ENCODE results near the gene STAP2.

STAP2 gene

DNA sequence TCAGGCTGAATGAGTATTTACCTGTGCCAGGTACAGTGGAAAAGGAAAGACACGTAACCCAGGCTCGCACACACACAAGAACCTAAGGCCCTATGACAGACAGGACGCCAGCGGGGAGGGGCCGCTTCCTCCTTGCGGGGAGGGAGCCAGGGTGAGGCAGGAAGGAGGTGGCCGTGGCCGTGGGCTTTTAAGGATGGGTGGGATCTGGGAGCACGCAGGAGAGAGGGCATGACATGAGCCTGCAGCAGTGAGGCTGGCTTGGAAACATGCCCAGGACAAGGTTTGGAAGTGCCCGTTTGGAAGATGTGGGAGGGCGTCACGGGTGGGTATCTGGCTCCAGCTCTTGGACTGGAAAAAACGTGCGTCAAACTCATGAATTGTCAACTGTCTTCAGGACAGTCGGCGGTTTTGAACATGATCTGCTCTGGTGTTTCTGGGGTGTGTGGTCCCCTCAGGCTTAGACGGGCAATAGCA lies 41.7 kb upstream of the STAP2 start:
- Histone ChIP-seq H3K27ac (ENCODE audit: low read length, poor library complexity, severe bottlenecking) (no peak overlapping the region), H3K9me3 (ENCODE audit: control insufficient read depth, low read length) (no peaks in the 10 kb centered on the region), H3K4ac (ENCODE audit: low read depth in 1 of 2, low read length in 2 of 2) (no peak overlapping the region), H4K91ac (ENCODE audit: low read length) (no peak overlapping the region), H3K18ac (ENCODE audit: low read depth in 1 of 2, low read length in 2 of 2) (no peak overlapping the region), H3K23ac (ENCODE audit: low read length in 2 of 2) (no peak overlapping the region), H3K36me3 (ENCODE audit: control insufficient read depth in 1 of 2, insufficient read depth in 2 of 2, low read depth in 1 of 2, low read length in 2 of 2) (peaks cover 20 to 43% of the 10 kb centered on the region in 2 experiments), H3K9ac (ENCODE audit: low read length) (no peak overlapping the region), H2BK15ac (ENCODE audit: low read depth, poor library complexity, severe bottlenecking) (no peak overlapping the region), H2AFZ (ENCODE audit: low read depth, low read length) (no peak overlapping the region), H3K4me1 (ENCODE audit: control insufficient read depth, insufficient read depth, low read depth, low read length) (peaks cover 58% of the 10 kb centered on the region), H4K8ac (ENCODE audit: low read length) (no peak overlapping the region), H2BK5ac (ENCODE audit: low read depth, low read length, poor library complexity, severe bottlenecking) (no peak overlapping the region), H3K4me3 (ENCODE audit: insufficient read depth in 1 of 2, low read depth in 1 of 2, low read length in 2 of 2) (no peak overlapping the region), H2BK12ac (ENCODE audit: low read length in 2 of 2) (no peak overlapping the region), H2BK120ac (ENCODE audit: low read depth, low read length) (no peak overlapping the region), H3K79me1 (replicated peaks; ENCODE audit: low read length, poor library complexity, severe bottlenecking) (peaks cover 10% of the 10 kb centered on the region), H3K14ac (ENCODE audit: low read length in 2 of 2) (no peak overlapping the region), H3K27me3 (ENCODE audit: control insufficient read depth in 1 of 2, insufficient read depth in 1 of 2, low read length in 2 of 2) (no peaks in the 10 kb centered on the region), H2AK5ac (ENCODE audit: low read length, severe bottlenecking) (no peak overlapping the region), H3K4me2 (ENCODE audit: low read length, poor library complexity, severe bottlenecking) (no peak overlapping the region)
- no peak for DNase-seq
- WGBS: 89% methylated on average over 17 of the region's 17 CpGs

DNA sequence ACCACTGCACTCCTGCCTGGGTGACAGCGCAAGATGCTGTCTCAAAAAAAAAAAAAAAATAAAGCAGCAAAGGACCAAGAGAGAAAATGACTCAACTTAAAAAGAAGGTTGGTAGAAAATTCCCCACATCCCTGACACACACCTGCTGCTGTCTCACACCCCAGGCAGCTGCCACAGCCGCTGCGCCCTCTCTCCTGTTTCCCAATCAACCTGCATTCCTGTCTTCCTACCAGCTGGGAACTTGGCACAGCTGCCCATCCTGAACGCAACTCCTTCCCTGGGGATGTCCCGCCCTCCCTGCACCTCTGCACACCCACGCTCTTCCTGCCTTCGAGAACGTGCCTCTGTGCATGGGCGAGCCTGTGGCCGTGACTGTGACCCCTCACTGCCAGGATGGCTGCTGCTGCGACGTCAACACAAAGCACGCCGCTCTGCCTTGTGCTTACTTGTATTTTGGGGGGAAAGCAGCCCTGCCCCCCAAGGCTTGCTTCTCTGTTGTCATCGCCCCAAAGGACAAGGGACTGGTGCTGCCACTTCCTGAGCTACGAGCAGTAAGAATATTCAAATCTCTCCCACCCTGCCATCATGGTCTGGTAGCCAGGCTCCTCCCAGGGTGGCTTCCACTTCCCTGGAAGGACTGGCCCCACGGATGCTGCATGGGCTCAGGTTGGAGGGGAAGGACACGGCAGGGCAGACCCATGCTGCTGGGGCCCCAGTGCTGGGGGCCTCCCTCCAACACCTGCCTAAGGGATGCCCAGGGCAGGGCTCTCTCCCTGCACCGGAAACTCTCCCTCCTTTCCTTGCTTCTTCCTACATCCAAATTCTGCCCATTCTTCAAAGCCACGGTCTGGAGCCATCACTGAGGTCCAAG lies 41.0 kb upstream of the STAP2 start:
- H2BK15ac ChIP-seq (ENCODE audit: low read depth, poor library complexity, severe bottlenecking): no peak overlapping the region
- H4K8ac ChIP-seq (ENCODE audit: low read length): no peak overlapping the region
- no peak overlapping the region for H3K4me3 ChIP-seq (ENCODE audit: insufficient read depth in 1 of 2, low read depth in 1 of 2, low read length in 2 of 2)
- no peak overlapping the region for H2AFZ ChIP-seq (ENCODE audit: low read depth, low read length)
- 93% methylated on average over 19 of the region's 20 CpGs for WGBS
- no peak overlapping the region for H2BK12ac ChIP-seq (ENCODE audit: low read length in 2 of 2)
- H2BK120ac ChIP-seq (ENCODE audit: low read depth, low read length): no peak overlapping the region
- H3K14ac ChIP-seq (ENCODE audit: low read length in 2 of 2): no peak overlapping the region
- no peaks in the 10 kb centered on the region for H3K27me3 ChIP-seq (ENCODE audit: control insufficient read depth in 1 of 2, insufficient read depth in 1 of 2, low read length in 2 of 2)
- no peak overlapping the region for H3K9ac ChIP-seq (ENCODE audit: low read length)
- peak overlapping the region; percentile 6 for H3K27ac ChIP-seq (ENCODE audit: low read length, poor library complexity, severe bottlenecking)
- H3K18ac ChIP-seq (ENCODE audit: low read depth in 1 of 2, low read length in 2 of 2): no peak overlapping the region
- H4K91ac ChIP-seq (ENCODE audit: low read length): no peak overlapping the region
- H3K4me2 ChIP-seq (ENCODE audit: low read length, poor library complexity, severe bottlenecking): no peak overlapping the region
- no peak for DNase-seq
- H3K4me1 ChIP-seq (ENCODE audit: control insufficient read depth, insufficient read depth, low read depth, low read length): peaks cover 58% of the 10 kb centered on the region
- no peaks in the 10 kb centered on the region for H3K9me3 ChIP-seq (ENCODE audit: control insufficient read depth, low read length)
- no peak overlapping the region for H2AK5ac ChIP-seq (ENCODE audit: low read length, severe bottlenecking)
- no peak overlapping the region for H3K4ac ChIP-seq (ENCODE audit: low read depth in 1 of 2, low read length in 2 of 2)
- no peak overlapping the region for H2BK5ac ChIP-seq (ENCODE audit: low read depth, low read length, poor library complexity, severe bottlenecking)
- H3K79me1 ChIP-seq (replicated peaks; ENCODE audit: low read length, poor library complexity, severe bottlenecking): peaks cover 13% of the 10 kb centered on the region
- H3K36me3 ChIP-seq (ENCODE audit: control insufficient read depth in 1 of 2, insufficient read depth in 2 of 2, low read depth in 1 of 2, low read length in 2 of 2): peaks cover 16 to 38% of the 10 kb centered on the region in 2 experiments
- no peak overlapping the region for H3K23ac ChIP-seq (ENCODE audit: low read length in 2 of 2)

DNA sequence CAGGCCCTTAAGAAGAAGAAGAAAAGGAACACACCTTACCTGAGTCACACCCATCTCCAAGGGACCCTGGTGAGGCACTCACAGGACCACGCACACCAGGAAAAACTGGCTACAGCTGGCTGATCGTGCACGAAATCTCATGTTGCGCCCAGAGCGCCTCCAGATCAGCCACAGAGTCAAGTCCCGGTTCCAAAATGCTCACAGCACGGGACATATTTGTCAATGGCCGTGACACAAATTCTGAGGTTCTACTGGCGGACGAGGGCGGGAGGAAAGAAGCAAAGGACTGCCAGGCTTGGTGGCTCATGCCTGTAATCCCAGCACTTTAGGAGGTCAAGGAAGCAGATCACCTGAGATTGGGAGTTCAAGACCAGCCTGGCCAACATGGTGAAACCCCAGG lies 40.3 kb upstream of the STAP2 start:
- no peak overlapping the region for H3K9ac ChIP-seq (ENCODE audit: low read length)
- no peak overlapping the region for H3K14ac ChIP-seq (ENCODE audit: low read length in 2 of 2)
- WGBS: 97% methylated on average over 11 of the region's 11 CpGs
- H3K9me3 ChIP-seq (ENCODE audit: control insufficient read depth, low read length): no peaks in the 10 kb centered on the region
- H3K4me3 ChIP-seq (ENCODE audit: insufficient read depth in 1 of 2, low read depth in 1 of 2, low read length in 2 of 2): no peak overlapping the region
- H2BK120ac ChIP-seq (ENCODE audit: low read depth, low read length): no peak overlapping the region
- peak overlapping the region; percentile 6 for H3K27ac ChIP-seq (ENCODE audit: low read length, poor library complexity, severe bottlenecking)
- no peak for DNase-seq
- no peak overlapping the region for H3K18ac ChIP-seq (ENCODE audit: low read depth in 1 of 2, low read length in 2 of 2)
- no peak overlapping the region for H3K4me2 ChIP-seq (ENCODE audit: low read length, poor library complexity, severe bottlenecking)
- peaks cover 11% of the 10 kb centered on the region for H3K79me1 ChIP-seq (replicated peaks; ENCODE audit: low read length, poor library complexity, severe bottlenecking)
- no peak overlapping the region for H3K23ac ChIP-seq (ENCODE audit: low read length in 2 of 2)
- H3K36me3 ChIP-seq (ENCODE audit: control insufficient read depth in 1 of 2, insufficient read depth in 2 of 2, low read depth in 1 of 2, low read length in 2 of 2): peaks cover 9 to 31% of the 10 kb centered on the region in 2 experiments
- H2AFZ ChIP-seq (ENCODE audit: low read depth, low read length): no peak overlapping the region
- no peak overlapping the region for H4K91ac ChIP-seq (ENCODE audit: low read length)
- no peaks in the 10 kb centered on the region for H3K27me3 ChIP-seq (ENCODE audit: control insufficient read depth in 1 of 2, insufficient read depth in 1 of 2, low read length in 2 of 2)
- H2BK15ac ChIP-seq (ENCODE audit: low read depth, poor library complexity, severe bottlenecking): no peak overlapping the region
- no peak overlapping the region for H2BK5ac ChIP-seq (ENCODE audit: low read depth, low read length, poor library complexity, severe bottlenecking)
- no peak overlapping the region for H2BK12ac ChIP-seq (ENCODE audit: low read length in 2 of 2)
- H2AK5ac ChIP-seq (ENCODE audit: low read length, severe bottlenecking): no peak overlapping the region
- H3K4me1 ChIP-seq (ENCODE audit: control insufficient read depth, insufficient read depth, low read depth, low read length): peaks cover 62% of the 10 kb centered on the region
- H3K4ac ChIP-seq (ENCODE audit: low read depth in 1 of 2, low read length in 2 of 2): no peak overlapping the region
- no peak overlapping the region for H4K8ac ChIP-seq (ENCODE audit: low read length)

DNA sequence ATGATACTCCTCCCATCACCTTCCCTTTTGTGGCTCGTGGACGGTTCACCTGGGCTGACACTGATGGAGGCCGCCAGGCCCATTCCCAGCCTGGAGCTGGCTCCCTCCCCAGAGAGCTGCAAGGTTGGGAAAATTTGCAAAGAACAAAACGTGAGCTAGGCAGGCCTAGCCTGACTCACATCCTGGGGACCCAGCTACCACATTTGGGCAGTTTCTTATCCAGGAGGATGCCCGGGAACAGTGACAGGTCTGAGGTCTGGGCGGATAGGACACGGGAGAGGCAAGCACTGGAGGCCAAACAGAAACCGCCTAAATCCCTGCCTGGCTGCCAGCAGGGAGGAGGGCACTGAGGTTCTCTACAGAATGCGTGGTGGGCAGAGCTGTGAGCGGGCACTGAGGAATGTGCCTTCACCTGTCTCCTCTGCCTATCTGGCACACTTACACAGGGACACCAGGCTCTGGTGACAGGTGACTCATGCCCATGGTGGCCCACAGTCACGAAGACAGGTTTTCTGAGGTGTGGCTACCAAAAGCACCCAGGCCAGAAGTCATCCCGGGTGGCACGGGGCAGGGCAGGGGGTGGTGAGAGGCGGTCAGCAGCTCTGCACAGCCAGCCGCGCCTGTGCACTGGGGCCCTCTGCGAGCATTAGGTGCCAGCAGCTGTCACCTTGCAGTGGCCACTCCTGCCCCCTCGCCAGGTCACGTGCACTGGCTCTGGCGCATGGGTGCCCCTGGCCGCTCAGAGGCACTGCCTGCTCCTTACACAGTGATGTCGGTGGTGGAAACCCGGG lies 38.6 kb upstream of the STAP2 start:
- H3K9ac ChIP-seq (ENCODE audit: low read length): peak overlapping the region; percentile 88
- H3K27me3 ChIP-seq (ENCODE audit: control insufficient read depth in 1 of 2, insufficient read depth in 1 of 2, low read length in 2 of 2): no peaks in the 10 kb centered on the region
- no peak overlapping the region for H2AFZ ChIP-seq (ENCODE audit: low read depth, low read length)
- H2BK5ac ChIP-seq (ENCODE audit: low read depth, low read length, poor library complexity, severe bottlenecking): no peak overlapping the region
- H3K4me1 ChIP-seq (ENCODE audit: control insufficient read depth, insufficient read depth, low read depth, low read length): peaks cover 78% of the 10 kb centered on the region
- no peak overlapping the region for H3K27ac ChIP-seq (ENCODE audit: low read length, poor library complexity, severe bottlenecking)
- no peak for DNase-seq
- no peak overlapping the region for H3K4ac ChIP-seq (ENCODE audit: low read depth in 1 of 2, low read length in 2 of 2)
- WGBS: 85% methylated on average over 23 of the region's 23 CpGs
- no peak overlapping the region for H3K18ac ChIP-seq (ENCODE audit: low read depth in 1 of 2, low read length in 2 of 2)
- H3K14ac ChIP-seq (ENCODE audit: low read length in 2 of 2): no peak overlapping the region
- peaks cover 14% of the 10 kb centered on the region for H3K79me1 ChIP-seq (replicated peaks; ENCODE audit: low read length, poor library complexity, severe bottlenecking)
- H4K91ac ChIP-seq (ENCODE audit: low read length): no peak overlapping the region
- no peak overlapping the region for H2BK120ac ChIP-seq (ENCODE audit: low read depth, low read length)
- H3K4me3 ChIP-seq (ENCODE audit: insufficient read depth in 1 of 2, low read depth in 1 of 2, low read length in 2 of 2): no peak overlapping the region
- no peak overlapping the region for H2BK12ac ChIP-seq (ENCODE audit: low read length in 2 of 2)
- no peak overlapping the region for H3K4me2 ChIP-seq (ENCODE audit: low read length, poor library complexity, severe bottlenecking)
- H2AK5ac ChIP-seq (ENCODE audit: low read length, severe bottlenecking): no peak overlapping the region
- no peak overlapping the region for H4K8ac ChIP-seq (ENCODE audit: low read length)
- peaks cover 0 to 35% of the 10 kb centered on the region in 2 experiments for H3K36me3 ChIP-seq (ENCODE audit: control insufficient read depth in 1 of 2, insufficient read depth in 2 of 2, low read depth in 1 of 2, low read length in 2 of 2)
- no peak overlapping the region for H2BK15ac ChIP-seq (ENCODE audit: low read depth, poor library complexity, severe bottlenecking)
- H3K9me3 ChIP-seq (ENCODE audit: control insufficient read depth, low read length): no peaks in the 10 kb centered on the region
- peak overlapping the region in 1 of 2 experiments; percentile 23 for H3K23ac ChIP-seq (ENCODE audit: low read length in 2 of 2)

Data from mesenchymal stem cell (in vitro differentiated cells and primary cell).